Prostate gland (tissue), 2 donors: ENCODE data around the gene TTL. TPM values are rescaled to one million over a fixed set of nuclear protein-coding genes. Genes with fewer than 3 reads are reported as not detected.

Experiments
- DNase-seq: peaks from one replicate; pipeline ENCODE4 v3.0.0-alpha.2; 2019; ENCODE audit warnings: low spot score
- H3K27ac ChIP-seq, 2 donors: fragments of 200-600 bp; sonication (generic); 2 replicates each; pipeline ENCODE4 v1.5.1; 2017 to 2019
- H3K27me3 ChIP-seq: fragments of 200-600 bp; sonication (generic); replicated peaks from 2 replicates; pipeline ENCODE4 v1.5.1; 2019; ENCODE audit not compliant: insufficient read depth
- H3K36me3 ChIP-seq, 2 donors: fragments of 200-600 bp; sonication (generic); 1 replicate in 1 of 2; 2 replicates in 1 of 2; pipeline versions ENCODE4 v1.5.1 to v1.8.1; 2017 to 2019
- H3K4me1 ChIP-seq: fragments of 200-600 bp; sonication (generic); replicated peaks from 2 replicates; pipeline ENCODE4 v1.5.1; 2019
- H3K4me3 ChIP-seq, 2 donors: fragments of 200-600 bp; sonication (generic); 2 replicates each; pipeline ENCODE4 v1.5.1; 2017 to 2019
- H3K9me3 ChIP-seq: fragments of 200-600 bp; sonication (generic); 2 replicates; pipeline ENCODE4 v1.5.1; 2017
- CTCF ChIP-seq, 4 experiments: fragments of 200-600 bp in 2 of 4; fragments of 450-650 bp in 2 of 4; sonication (generic) in 2 of 4; IDR thresholded peaks; 1 replicate in 3 of 4; 2 replicates in 1 of 4; pipeline ENCODE4 v1.5.1; 2016 to 2019; ENCODE audit warnings: antibody characterized with exemption in 4 of 4, mild to moderate bottlenecking in 2 of 4, moderate library complexity in 2 of 4
- POLR2A ChIP-seq: fragments of 450-650 bp; IDR thresholded peaks from one replicate; pipeline ENCODE4 v1.6.1; 2016; ENCODE audit warnings: antibody characterized with exemption, mild to moderate bottlenecking
- POLR2AphosphoS5 ChIP-seq: sonication (generic); formaldehyde crosslinking; IDR thresholded peaks from one replicate; pipeline ENCODE4 v1.6.1; 2017; ENCODE audit warnings: antibody characterized with exemption
- whole genome bisulfite sequencing: methylation state at CpG from one replicate; pipeline ENCODE4 v1.1.5; 2018; 5-methylcytosine and 5-hydroxymethylcytosine counted together
- intact Hi-C: fragments of 100-400 bp; cut with DNase I; formaldehyde crosslinking; loops from one replicate; pipeline ENCODE4 v1.14.2; 2022
- total RNA-seq, 2 donors: library from RNA; depleted of rRNA; stranded (reverse); fragments of >200 nt; gene quantifications; one replicate each; pipeline ENCODE4 v1.1.0, GENCODE V29; 2016

The TTL gene
- total RNA-seq, 2 donors from 2014 or later, result 8.2 to 12.0 TPM

GRCh38 chr2:112459372-112459771 lies 22.6 kb upstream of the TTL start:
- intact Hi-C loops, result no loop called here
- no peaks in the 10 kb centered on the region for H3K4me1 ChIP-seq
- no peaks in the 10 kb centered on the region for H3K9me3 ChIP-seq
- DNase-seq, result no peak
- H3K4me3 ChIP-seq, result no peak overlapping the region
- 88% methylated on average over 1 of the region's 1 CpG for WGBS
- TF ChIP-seq POLR2A, result no peak
- TF ChIP-seq CTCF (IDR thresholded peaks at IDR 0.05), result no peak
- TF ChIP-seq POLR2AphosphoS5, result no peak
- H3K27me3 ChIP-seq, result no peaks in the 10 kb centered on the region
- H3K27ac ChIP-seq, result no peak overlapping the region
- H3K36me3 ChIP-seq, result no peaks in the 10 kb centered on the region

GRCh38 chr2:112462178-112462577 lies 19.8 kb upstream of the TTL start:
- Histone ChIP-seq H3K36me3 (no peaks in the 10 kb centered on the region), H3K27me3 (no peaks in the 10 kb centered on the region), H3K27ac (no peak overlapping the region), H3K4me1 (no peaks in the 10 kb centered on the region), H3K9me3 (no peaks in the 10 kb centered on the region), H3K4me3 (no peak overlapping the region)
- intact Hi-C loops, result no loop called here
- TF ChIP-seq POLR2A, result no peak
- TF ChIP-seq CTCF (IDR thresholded peaks at IDR 0.05), result no peak
- TF ChIP-seq POLR2AphosphoS5, result no peak
- 74% methylated on average over 5 of the region's 5 CpGs for WGBS
- DNase-seq, result no peak

GRCh38 chr2:112463256-112463655 lies 18.7 kb upstream of the TTL start:
- WGBS, result 93% methylated on average over 1 of the region's 1 CpG
- intact Hi-C loops, result no loop called here
- Histone ChIP-seq H3K4me3 (no peak overlapping the region), H3K9me3 (no peaks in the 10 kb centered on the region), H3K27ac (no peak overlapping the region), H3K36me3 (no peaks in the 10 kb centered on the region), H3K4me1 (no peaks in the 10 kb centered on the region), H3K27me3 (no peaks in the 10 kb centered on the region)
- DNase-seq, result no peak
- TF ChIP-seq CTCF (IDR thresholded peaks at IDR 0.05) (no peak), POLR2A (no peak), POLR2AphosphoS5 (no peak)

GRCh38 chr2:112465382-112465781 lies 16.6 kb upstream of the TTL start:
- Histone ChIP-seq H3K27me3 (no peaks in the 10 kb centered on the region), H3K36me3 (no peaks in the 10 kb centered on the region), H3K27ac (no peak overlapping the region), H3K4me3 (no peak overlapping the region), H3K4me1 (no peaks in the 10 kb centered on the region), H3K9me3 (no peaks in the 10 kb centered on the region)
- intact Hi-C loops, result no loop called here
- WGBS, result 86% methylated on average over 3 of the region's 3 CpGs
- no peak for TF ChIP-seq CTCF (IDR thresholded peaks at IDR 0.05)
- no peak for TF ChIP-seq POLR2AphosphoS5
- no peak for TF ChIP-seq POLR2A
- DNase-seq, result no peak

- Histone ChIP-seq H3K4me3 (no peak overlapping the region), H3K4me1 (no peaks in the 10 kb centered on the region), H3K9me3 (no peaks in the 10 kb centered on the region), H3K27ac (no peak overlapping the region), H3K27me3 (no peaks in the 10 kb centered on the region), H3K36me3 (no peaks in the 10 kb centered on the region)
- no peak for DNase-seq
- intact Hi-C loops, result no loop called here
- TF ChIP-seq CTCF (IDR thresholded peaks at IDR 0.05) (no peak), POLR2A (no peak), POLR2AphosphoS5 (no peak)
- 80% methylated on average over 6 of the region's 6 CpGs for WGBS
Measured at GRCh38 chr2:112472547-112473263, 9.3 kb upstream of the TTL start.
